Measurements from ENCODE around the gene SPOCK1. TPM values are rescaled to one million over a fixed set of nuclear protein-coding genes. Genes with fewer than 3 reads are reported as not detected.

SPOCK1 gene
- total RNA-seq, 1 donor: 54.8 TPM

GRCh38 chr5:137004279-137004678 is 494.8 kb downstream of the SPOCK1 start:
- no peak overlapping the region for H3K4me3 ChIP-seq (ENCODE audit: low read depth, low read length)
- TF ChIP-seq CTCF (IDR thresholded peaks at IDR 0.05; ENCODE audit: insufficient read depth, low read depth, low read length): no peak
- no peak for DNase-seq (ENCODE audit: low read depth)

- no peak for TF ChIP-seq CTCF (IDR thresholded peaks at IDR 0.05; ENCODE audit: insufficient read depth, low read depth, low read length)
These were observed 498.0 kb downstream of the SPOCK1 start for GRCh38 chr5:137001026-137001569.

GRCh38 chr5:136999787-137000186 is 499.3 kb downstream of the SPOCK1 start:
- TF ChIP-seq CTCF (IDR thresholded peaks at IDR 0.05; ENCODE audit: insufficient read depth, low read depth, low read length): no peak
- DNase-seq (ENCODE audit: low read depth): no peak
- no peak overlapping the region for H3K4me3 ChIP-seq (ENCODE audit: low read depth, low read length)

More at GRCh38 chr5:137001026-137001569, 498.0 kb downstream of the SPOCK1 start:
- H3K4me3 ChIP-seq (ENCODE audit: low read depth, low read length): no peak overlapping the region
- no peak for DNase-seq (ENCODE audit: low read depth)

GRCh38 chr5:136998854-136999357 is 500.2 kb downstream of the SPOCK1 start:
- no peak overlapping the region for H3K4me3 ChIP-seq (ENCODE audit: low read depth, low read length)
- no peak for DNase-seq (ENCODE audit: low read depth)
- TF ChIP-seq CTCF (IDR thresholded peaks at IDR 0.05; ENCODE audit: insufficient read depth, low read depth, low read length): no peak

- TF ChIP-seq CTCF (IDR thresholded peaks at IDR 0.05; ENCODE audit: insufficient read depth, low read depth, low read length): no peak
- no peak overlapping the region for H3K4me3 ChIP-seq (ENCODE audit: low read depth, low read length)
- no peak for DNase-seq (ENCODE audit: low read depth)
These were observed 505.0 kb downstream of the SPOCK1 start for GRCh38 chr5:136994154-136994553.

GRCh38 chr5:136992796-136993489 is 506.2 kb downstream of the SPOCK1 start:
- DNase-seq (ENCODE audit: low read depth): no peak
- TF ChIP-seq CTCF (IDR thresholded peaks at IDR 0.05; ENCODE audit: insufficient read depth, low read depth, low read length): no peak
- H3K4me3 ChIP-seq (ENCODE audit: low read depth, low read length): no peak overlapping the region

All from fibroblast of villous mesenchyme (primary cell).